Fibroblast of the aortic adventitia (primary cell): ENCODE results near the gene ARFGAP3. TPM values are rescaled to one million over a fixed set of nuclear protein-coding genes. Genes with fewer than 3 reads are reported as not detected.
"Not testable (repeated sequence)": the region's sequence is repeated elsewhere in the genome, so short reads cannot be mapped to it uniquely, and the experiment has no call there.

Experiments used
- DNase-seq: peaks from one replicate; pipeline ENCODE4 v3.0.0-alpha.2; 2010; ENCODE audit warnings: low read depth
- H3K4me3 ChIP-seq: 2 replicates; pipeline ENCODE4 v1.5.1; 2011; ENCODE audit warnings: low read depth, mild to moderate bottlenecking, control low read depth, low read length, moderate library complexity
- CTCF ChIP-seq: IDR thresholded peaks from 2 replicates; pipeline ENCODE4 v1.5.1; 2011; ENCODE audit warnings: mild to moderate bottlenecking, low read length, control low read depth, inconsistent platforms; ENCODE audit not compliant: insufficient read depth
- total RNA-seq: library from RNA; depleted of rRNA; stranded (reverse); fragments of >200 nt; gene quantifications from 2 replicates; pipeline ENCODE4 v1.2.3, GENCODE V29; 2012; ENCODE audit warnings: low replicate concordance

Gene ARFGAP3
- total RNA-seq, 1 donor, result 69.3 TPM

- H3K4me3 ChIP-seq, result no peak overlapping the region
- DNase-seq, result no peak
- TF ChIP-seq CTCF, result no peak
Observed at GRCh38 chr22:42766860-42767259, 90.2 kb downstream of the ARFGAP3 start.

GRCh38 chr22:42764895-42765363 is 92.1 kb downstream of the ARFGAP3 start:
- TF ChIP-seq CTCF, result no peak
- H3K4me3 ChIP-seq, result no peak overlapping the region
- DNase-seq, result no peak

GRCh38 chr22:42763965-42764480 is 93.0 kb downstream of the ARFGAP3 start:
- no peak for TF ChIP-seq CTCF
- no peak overlapping the region for H3K4me3 ChIP-seq
- DNase-seq, result no peak

GRCh38 chr22:42760806-42761565 is 96.1 kb downstream of the ARFGAP3 start:
- no peak for TF ChIP-seq CTCF
- H3K4me3 ChIP-seq, result no peak overlapping the region
- DNase-seq, result no peak

- peak; percentile 8 for TF ChIP-seq CTCF
- H3K4me3 ChIP-seq, result no peak overlapping the region
- DNase-seq, result peak; percentile 80
Observed at GRCh38 chr22:42758931-42759629, 98.0 kb downstream of the ARFGAP3 start.

- H3K4me3 ChIP-seq, result not testable (repeated sequence)
- peak; percentile 93 for DNase-seq
Observed at GRCh38 chr22:42755553-42755952, 101.5 kb downstream of the ARFGAP3 start.

GRCh38 chr22:42755121-42755520 is 102.0 kb downstream of the ARFGAP3 start:
- not testable (repeated sequence) for H3K4me3 ChIP-seq, DNase-seq
